ENCODE data around the gene DNMT3A.
A peak's percentile ranks its signal among the peaks of the same experiment; 100 is the strongest.

DNMT3A gene

DNA sequence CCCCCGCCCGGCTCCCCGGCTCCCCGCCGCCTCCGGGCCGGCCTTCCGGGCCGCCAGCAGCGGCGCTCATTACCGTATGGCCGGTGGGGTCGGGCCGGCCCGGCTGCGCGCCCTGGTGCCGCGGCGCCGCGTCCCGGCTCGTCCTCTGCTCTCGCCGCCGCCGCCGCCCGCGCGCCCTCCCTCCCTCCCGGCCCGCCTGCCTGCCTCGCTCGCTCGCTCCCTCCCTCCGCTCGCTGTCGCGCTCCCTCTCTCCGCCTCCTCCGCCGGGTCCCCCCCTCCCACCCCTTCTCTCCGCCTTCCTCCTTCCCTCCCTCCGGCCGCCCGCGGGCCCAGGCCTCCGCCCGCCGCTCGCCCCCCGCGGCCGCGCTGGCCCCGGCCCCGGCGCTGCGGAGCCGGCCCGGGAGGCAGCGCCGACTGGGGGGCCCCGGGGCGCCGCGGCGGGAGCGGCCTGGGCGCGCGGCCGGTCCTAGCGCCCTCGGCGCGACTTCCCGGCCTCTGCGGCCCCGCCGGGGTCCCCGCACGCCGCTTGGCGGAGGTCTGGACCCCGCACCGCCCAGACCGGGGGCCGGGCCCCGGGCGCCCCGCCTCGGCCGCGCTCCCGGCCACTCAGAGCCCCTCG, at the start of gene DNMT3A:
Gene DNMT3A (minus strand): TSS at position 173 of the 619 bp plus-strand sequence. CDS start 27,941 bp downstream, outside the sequence.
- peak within 1 kb of the TSS; percentile 44 for H3K4me3 ChIP-seq (ENCODE audit: low read depth, low read length)
- TF ChIP-seq, protein P1, sequence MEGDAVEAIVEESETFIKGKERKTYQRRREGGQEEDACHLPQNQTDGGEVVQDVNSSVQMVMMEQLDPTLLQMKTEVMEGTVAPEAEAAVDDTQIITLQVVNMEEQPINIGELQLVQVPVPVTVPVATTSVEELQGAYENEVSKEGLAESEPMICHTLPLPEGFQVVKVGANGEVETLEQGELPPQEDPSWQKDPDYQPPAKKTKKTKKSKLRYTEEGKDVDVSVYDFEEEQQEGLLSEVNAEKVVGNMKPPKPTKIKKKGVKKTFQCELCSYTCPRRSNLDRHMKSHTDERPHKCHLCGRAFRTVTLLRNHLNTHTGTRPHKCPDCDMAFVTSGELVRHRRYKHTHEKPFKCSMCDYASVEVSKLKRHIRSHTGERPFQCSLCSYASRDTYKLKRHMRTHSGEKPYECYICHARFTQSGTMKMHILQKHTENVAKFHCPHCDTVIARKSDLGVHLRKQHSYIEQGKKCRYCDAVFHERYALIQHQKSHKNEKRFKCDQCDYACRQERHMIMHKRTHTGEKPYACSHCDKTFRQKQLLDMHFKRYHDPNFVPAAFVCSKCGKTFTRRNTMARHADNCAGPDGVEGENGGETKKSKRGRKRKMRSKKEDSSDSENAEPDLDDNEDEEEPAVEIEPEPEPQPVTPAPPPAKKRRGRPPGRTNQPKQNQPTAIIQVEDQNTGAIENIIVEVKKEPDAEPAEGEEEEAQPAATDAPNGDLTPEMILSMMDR (IDR thresholded peaks at IDR 0.05; ENCODE audit: low read depth, low read length): no peak
- in situ Hi-C loops (cut with HindIII; ENCODE audit: low sequenced_read_pairs): no loop called here
- DNase-seq (ENCODE audit: low read depth, low spot score): peak; percentile 66

- no peak overlapping the region for H3K4me3 ChIP-seq (ENCODE audit: low read depth, low read length)
- DNase-seq (ENCODE audit: low read depth, low spot score): no peak
- TF ChIP-seq, protein P1 (IDR thresholded peaks at IDR 0.05; ENCODE audit: low read depth, low read length): no peak
- in situ Hi-C loops (cut with HindIII; ENCODE audit: low sequenced_read_pairs): no loop called here
These were observed 47.4 kb upstream of the DNMT3A start for GRCh38 chr2:25389161-25389560.

- in situ Hi-C loops (cut with HindIII; ENCODE audit: low sequenced_read_pairs): no loop called here
- no peak for DNase-seq (ENCODE audit: low read depth, low spot score)
- TF ChIP-seq, protein P1 (IDR thresholded peaks at IDR 0.05; ENCODE audit: low read depth, low read length): no peak
- no peak overlapping the region for H3K4me3 ChIP-seq (ENCODE audit: low read depth, low read length)
These were observed 46.8 kb upstream of the DNMT3A start for GRCh38 chr2:25388491-25388890.

- in situ Hi-C loops (cut with HindIII; ENCODE audit: low sequenced_read_pairs): no loop called here
- TF ChIP-seq, protein P1 (IDR thresholded peaks at IDR 0.05; ENCODE audit: low read depth, low read length): no peak
- no peak for DNase-seq (ENCODE audit: low read depth, low spot score)
- H3K4me3 ChIP-seq (ENCODE audit: low read depth, low read length): no peak overlapping the region
These were observed 46.2 kb upstream of the DNMT3A start for GRCh38 chr2:25387876-25388449.

GRCh38 chr2:25386971-25387875, 45.5 kb upstream of the DNMT3A start:
- in situ Hi-C loops (cut with HindIII; ENCODE audit: low sequenced_read_pairs): no loop called here

GRCh38 chr2:25385910-25386309, 44.2 kb upstream of the DNMT3A start:
- TF ChIP-seq, protein P1 (IDR thresholded peaks at IDR 0.05; ENCODE audit: low read depth, low read length): no peak
- H3K4me3 ChIP-seq (ENCODE audit: low read depth, low read length): no peak overlapping the region
- DNase-seq (ENCODE audit: low read depth, low spot score): no peak
- in situ Hi-C loops (cut with HindIII; ENCODE audit: low sequenced_read_pairs): no loop called here

More at GRCh38 chr2:25386971-25387875, 45.5 kb upstream of the DNMT3A start:
- TF ChIP-seq, protein P1 (IDR thresholded peaks at IDR 0.05; ENCODE audit: low read depth, low read length): no peak
- H3K4me3 ChIP-seq (ENCODE audit: low read depth, low read length): no peak overlapping the region
- no peak for DNase-seq (ENCODE audit: low read depth, low spot score)

Measured in astrocyte of the spinal cord (primary cell).